GM19438 (cell line): Measurements from ENCODE around the gene EDC3.
A peak's percentile ranks its signal among the peaks of the same experiment; 100 is the strongest.
"Not testable (repeated sequence)": the region's sequence is repeated elsewhere in the genome, so short reads cannot be mapped to it uniquely, and the experiment has no call there.

Experiments used
- ATAC-seq: cut with Tn5 transposase; IDR thresholded peaks from one replicate; pipeline ENCODE4 v1.9.1; 2021; ENCODE audit warnings: low read depth; ENCODE audit not compliant: unreplicated experiment

Gene EDC3

GRCh38 chr15:74612677-74613076 lies 83.1 kb downstream of the EDC3 start:
- no peak for ATAC-seq

GRCh38 chr15:74611834-74612233 lies 84.0 kb downstream of the EDC3 start:
- no peak for ATAC-seq

GRCh38 chr15:74611341-74611740 lies 84.5 kb downstream of the EDC3 start:
- no peak for ATAC-seq

GRCh38 chr15:74610302-74610951 lies 85.4 kb downstream of the EDC3 start:
- no peak for ATAC-seq

GRCh38 chr15:74609938-74610301 lies 85.9 kb downstream of the EDC3 start:
- no peak for ATAC-seq

- no peak for ATAC-seq
Measured at GRCh38 chr15:74608786-74609185, 87.0 kb downstream of the EDC3 start.

GRCh38 chr15:74605795-74606150 lies 90.1 kb downstream of the EDC3 start:
- no peak for ATAC-seq

GRCh38 chr15:74604983-74605794 lies 90.6 kb downstream of the EDC3 start:
- no peak for ATAC-seq

GRCh38 chr15:74603789-74604705 lies 91.8 kb downstream of the EDC3 start:
- ATAC-seq = no peak

GRCh38 chr15:74603026-74603788 lies 92.6 kb downstream of the EDC3 start:
- ATAC-seq = no peak

- ATAC-seq = no peak
Measured at GRCh38 chr15:74599156-74599555, 96.7 kb downstream of the EDC3 start.

GRCh38 chr15:74598126-74598842 lies 97.5 kb downstream of the EDC3 start:
- ATAC-seq = peak; percentile 92

GRCh38 chr15:74597146-74597705 lies 98.6 kb downstream of the EDC3 start:
- ATAC-seq = not testable (repeated sequence)

- ATAC-seq = not testable (repeated sequence)
Measured at GRCh38 chr15:74596736-74597135, 99.1 kb downstream of the EDC3 start.

GRCh38 chr15:74595271-74595670 lies 100.6 kb downstream of the EDC3 start:
- ATAC-seq = no peak

GRCh38 chr15:74594455-74594854 lies 101.4 kb downstream of the EDC3 start:
- no peak for ATAC-seq

- ATAC-seq = no peak
Measured at GRCh38 chr15:74593122-74593521, 102.7 kb downstream of the EDC3 start.

GRCh38 chr15:74592222-74592621 lies 103.6 kb downstream of the EDC3 start:
- no peak for ATAC-seq

GRCh38 chr15:74589826-74590225 lies 106.0 kb downstream of the EDC3 start:
- no peak for ATAC-seq
